Activated gamma-delta T cell (primary cell): ENCODE data around the gene FBXO5.
A peak's percentile ranks its signal among the peaks of the same experiment; 100 is the strongest.
"Not testable (repeated sequence)": the region's sequence is repeated elsewhere in the genome, so short reads cannot be mapped to it uniquely, and the experiment has no call there.

ENCODE experiments used
- DNase-seq: peaks from one replicate; lab custom pipeline; 2025; lab: John Stamatoyannopoulos, UW
- total RNA-seq, 2 donors: gene quantifications; one replicate each; lab custom pipeline; 2026; lab: John Stamatoyannopoulos, UW

FBXO5 gene, protein sequence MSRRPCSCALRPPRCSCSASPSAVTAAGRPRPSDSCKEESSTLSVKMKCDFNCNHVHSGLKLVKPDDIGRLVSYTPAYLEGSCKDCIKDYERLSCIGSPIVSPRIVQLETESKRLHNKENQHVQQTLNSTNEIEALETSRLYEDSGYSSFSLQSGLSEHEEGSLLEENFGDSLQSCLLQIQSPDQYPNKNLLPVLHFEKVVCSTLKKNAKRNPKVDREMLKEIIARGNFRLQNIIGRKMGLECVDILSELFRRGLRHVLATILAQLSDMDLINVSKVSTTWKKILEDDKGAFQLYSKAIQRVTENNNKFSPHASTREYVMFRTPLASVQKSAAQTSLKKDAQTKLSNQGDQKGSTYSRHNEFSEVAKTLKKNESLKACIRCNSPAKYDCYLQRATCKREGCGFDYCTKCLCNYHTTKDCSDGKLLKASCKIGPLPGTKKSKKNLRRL
- 15.7 to 17.5 reads per million in 2 donors for total RNA-seq

DNA sequence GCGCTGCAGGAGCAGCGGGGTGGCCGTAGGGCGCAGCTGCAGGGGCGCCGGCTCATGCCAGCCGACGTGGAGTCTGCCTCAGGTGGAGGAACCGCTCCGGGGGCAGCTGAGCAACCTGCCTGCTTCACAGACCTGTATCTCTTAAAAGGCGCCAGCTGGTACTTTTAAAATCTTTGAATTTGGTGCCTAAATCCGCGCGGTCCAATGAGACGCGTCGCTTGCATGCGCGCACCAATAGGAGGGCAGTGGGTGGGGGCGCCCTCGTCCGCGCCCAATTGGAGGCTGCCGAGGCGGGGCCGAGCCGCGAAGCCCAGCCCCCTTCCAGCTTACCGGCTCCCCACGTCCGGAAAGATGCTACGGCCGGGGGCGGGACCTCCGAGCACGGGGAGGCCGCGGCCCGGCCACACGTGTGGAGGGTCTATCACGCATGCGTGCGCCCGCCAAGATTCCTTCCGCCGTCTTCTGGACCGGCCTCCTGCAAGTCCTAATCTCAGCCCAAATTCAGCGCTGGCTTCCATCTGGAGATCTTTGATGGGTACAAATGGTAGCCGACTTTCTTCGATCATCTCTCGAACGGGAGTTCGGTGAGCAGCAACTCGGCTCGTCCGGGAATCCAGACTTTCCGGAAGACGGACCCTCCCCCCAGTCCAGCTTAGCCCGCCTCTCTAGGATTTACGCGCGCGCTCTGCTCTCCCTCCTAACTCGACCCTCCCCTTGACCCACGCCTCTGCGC, at the start of gene FBXO5:
TSS of gene FBXO5 (minus strand) at position 138 of the 733 bp plus-strand sequence. CDS start at position 56, 82 bp downstream.
- peak; percentile 96 for DNase-seq

DNA sequence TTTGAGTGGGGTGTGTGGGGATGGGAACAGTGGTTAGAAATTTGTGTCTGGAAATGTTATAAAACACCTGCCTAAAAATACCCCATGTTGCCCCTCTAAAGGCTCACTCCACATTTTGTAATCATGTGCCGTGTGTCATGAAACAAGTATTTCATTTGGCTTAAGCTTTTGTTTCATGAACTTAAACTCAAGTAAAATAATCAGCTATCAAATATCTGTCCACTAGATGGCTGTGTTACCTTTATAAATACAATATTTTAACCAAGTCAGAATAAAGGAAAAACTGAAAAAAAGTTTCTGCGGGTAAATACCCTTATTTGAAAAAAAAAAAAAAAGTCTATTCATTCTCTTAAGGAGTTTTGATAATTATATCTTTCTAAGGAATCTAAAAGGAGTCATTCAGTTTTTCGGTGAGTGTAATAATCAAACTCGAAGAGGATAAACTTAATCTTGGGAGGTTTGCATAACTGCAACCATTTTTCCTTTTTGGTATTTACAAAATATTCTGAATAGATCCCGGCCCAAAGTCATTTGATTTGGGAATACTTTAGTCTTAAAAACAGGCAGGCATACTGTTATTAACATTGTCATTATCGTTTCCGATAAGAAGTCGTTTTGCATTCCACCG, 49.5 kb upstream of the FBXO5 start:
- DNase-seq = no peak

DNA sequence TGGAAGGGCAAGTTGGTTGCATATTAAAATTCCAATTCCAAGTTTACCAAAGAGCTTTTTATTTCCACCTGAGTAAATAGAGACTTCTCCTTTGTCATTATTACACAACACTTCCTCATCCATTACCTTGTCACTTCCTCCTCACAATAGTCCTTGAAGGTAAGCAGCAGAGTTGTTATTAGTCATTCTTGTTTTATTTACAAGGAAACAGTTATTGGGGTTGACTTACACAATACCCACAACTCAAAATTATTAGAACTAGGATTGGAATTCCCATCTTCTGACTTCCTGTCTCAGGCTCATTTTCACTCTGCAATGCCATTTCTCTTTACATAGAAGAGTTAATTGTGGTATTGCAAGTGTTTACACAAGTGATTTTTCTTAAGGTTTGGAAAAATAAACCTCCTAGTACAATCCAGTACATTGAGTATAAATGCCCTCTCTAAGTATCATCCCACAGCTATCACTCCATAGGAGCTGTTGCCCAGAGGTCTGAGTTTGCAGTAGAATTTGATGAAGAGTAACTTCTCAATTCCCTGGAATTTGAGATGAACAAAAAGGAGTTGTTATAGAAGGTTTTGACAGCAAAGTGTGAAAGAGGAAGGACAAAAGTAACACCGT, 48.6 kb upstream of the FBXO5 start:
- DNase-seq = no peak

DNA sequence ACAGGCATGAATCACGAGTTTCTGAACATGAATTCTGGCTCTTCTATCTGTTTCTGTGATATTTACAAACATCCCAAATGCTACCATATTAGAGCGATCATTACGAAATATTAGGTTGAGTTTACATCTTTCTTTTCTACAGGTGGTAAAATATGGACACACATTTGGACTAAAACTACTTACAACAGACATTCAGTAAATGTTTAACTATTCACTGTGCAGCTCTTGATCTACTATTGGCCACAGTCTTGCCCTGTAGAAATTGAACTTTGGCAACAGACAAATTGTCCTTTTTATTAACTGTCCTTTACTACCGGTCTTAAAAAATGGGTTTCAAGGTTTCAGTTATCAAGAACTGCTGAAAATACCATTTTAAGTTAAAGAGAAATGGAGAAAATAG, 46.1 kb upstream of the FBXO5 start:
- no peak for DNase-seq

DNA sequence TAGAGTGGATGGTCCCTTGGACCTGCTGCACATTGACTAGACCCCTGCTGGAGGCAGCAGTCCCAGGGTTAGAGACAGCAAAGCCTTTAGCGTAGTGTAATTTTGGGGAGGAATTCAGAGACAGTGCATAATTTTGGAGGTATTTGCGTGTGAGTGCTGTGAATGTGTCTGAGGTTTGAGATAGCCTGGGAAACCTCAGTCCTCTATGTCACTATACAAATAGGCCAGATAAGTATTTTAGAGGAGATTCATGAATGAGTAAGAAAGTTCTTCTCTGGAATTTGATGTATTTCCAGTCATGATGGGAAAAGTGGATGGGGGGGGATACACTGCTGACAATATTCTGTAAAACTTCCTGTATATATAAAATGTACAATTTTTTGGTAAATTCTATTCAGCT, 45.4 kb upstream of the FBXO5 start:
- no peak for DNase-seq

DNA sequence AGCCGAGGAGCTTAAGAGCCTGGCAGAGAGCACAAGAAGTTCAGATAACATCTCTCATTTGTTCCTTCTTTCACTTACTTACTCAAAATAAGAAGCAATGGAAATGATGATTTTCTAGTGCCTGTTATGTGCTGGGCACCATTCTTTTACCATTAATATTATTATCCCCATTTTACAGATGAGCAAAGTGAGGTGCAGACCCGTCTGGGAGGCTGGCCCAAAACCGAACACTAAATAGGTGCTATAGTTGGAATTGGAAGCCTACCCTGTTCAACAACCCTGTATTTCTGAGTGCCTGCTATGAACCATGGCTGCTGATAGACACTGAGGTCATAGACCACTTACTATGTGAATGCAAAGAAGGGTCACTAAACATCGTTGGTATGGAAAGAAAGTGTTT, 44.6 kb upstream of the FBXO5 start:
- DNase-seq = no peak

DNA sequence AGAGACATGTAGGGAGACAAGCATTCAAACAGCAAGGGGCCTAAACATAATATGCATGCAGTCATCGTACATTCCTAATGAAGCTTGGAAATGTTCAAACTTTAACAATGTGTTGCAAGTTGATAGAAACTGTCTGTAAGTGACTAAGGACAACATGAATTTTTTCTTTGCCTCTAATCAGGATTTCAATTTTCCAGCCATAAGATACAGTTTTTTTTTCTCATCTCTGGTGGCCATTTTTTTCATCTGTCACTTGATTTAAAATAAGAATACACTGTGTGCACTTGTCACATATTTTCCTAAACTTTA, 41.8 kb upstream of the FBXO5 start:
- DNase-seq = no peak

DNA sequence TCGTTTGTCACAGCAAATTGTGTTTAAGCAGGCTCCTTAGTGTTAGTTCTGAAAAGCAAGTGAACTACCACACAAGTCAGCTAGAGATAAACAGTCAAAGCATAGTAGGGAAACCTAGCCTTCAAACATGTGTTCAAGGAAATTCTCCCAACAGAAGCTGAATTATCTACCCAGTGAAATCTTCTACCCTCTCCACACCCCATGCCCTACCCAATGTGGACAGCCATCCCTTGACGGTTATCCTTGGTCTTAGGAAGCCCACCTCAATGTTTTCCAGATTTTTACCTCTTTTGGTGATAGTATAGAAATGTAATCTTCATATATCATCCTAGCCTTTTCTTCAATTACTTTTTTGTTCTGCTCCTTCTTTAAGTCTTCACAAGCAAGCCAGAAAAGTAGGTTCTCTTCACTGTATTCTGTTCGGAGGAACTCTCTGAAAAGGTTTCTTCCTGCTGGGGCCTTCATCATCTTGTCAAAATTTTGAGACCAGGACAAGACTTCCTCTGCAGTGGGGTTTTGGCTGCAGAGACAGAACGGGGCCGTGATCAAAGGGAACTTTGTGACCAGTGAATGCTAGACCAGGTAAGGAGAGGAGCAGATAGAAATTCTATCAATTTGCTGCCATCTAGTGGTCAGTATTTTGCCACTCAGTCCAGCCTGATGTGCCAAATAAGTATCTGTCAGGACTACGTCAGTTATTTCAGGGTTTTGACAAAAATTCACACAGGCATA, 41.3 kb upstream of the FBXO5 start:
- DNase-seq = no peak

DNA sequence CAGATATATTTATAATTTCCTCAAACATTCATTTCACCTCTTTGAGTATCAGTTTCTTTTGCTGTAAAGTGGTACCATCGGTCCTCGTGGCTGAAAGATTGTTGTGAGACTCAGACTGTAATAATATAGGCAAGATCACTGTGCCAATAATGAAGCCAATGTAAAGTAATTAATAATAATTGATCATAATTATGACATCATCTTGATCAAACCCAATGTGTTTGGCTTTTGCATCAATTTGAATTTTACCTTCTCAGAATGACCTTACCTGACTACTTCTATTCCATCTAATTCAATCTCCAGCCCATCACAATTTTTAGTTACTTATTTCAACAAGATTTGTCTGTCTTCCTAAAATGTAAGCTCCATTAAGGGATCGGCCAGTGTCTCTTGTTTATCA, 35.5 kb upstream of the FBXO5 start:
- no peak for DNase-seq

DNA sequence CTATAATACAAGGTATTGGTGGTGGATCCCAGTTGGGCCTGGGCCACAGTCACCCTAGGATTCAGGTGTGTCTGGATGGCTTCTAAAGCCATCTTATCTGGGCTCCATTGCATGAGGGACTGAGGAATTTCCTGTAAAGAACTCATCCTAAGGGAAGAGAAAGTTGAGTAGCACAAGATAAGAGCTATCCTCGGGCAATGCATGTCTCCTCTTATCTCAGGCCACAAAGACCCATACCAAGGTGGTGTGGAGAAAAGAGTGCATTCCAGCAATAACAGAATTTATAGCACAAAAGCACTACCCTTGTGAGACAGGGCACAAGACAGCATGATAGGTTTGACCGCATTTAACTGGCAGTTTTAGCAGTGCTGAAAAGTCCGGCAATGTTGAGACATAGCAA, 34.0 kb upstream of the FBXO5 start:
- no peak for DNase-seq

DNA sequence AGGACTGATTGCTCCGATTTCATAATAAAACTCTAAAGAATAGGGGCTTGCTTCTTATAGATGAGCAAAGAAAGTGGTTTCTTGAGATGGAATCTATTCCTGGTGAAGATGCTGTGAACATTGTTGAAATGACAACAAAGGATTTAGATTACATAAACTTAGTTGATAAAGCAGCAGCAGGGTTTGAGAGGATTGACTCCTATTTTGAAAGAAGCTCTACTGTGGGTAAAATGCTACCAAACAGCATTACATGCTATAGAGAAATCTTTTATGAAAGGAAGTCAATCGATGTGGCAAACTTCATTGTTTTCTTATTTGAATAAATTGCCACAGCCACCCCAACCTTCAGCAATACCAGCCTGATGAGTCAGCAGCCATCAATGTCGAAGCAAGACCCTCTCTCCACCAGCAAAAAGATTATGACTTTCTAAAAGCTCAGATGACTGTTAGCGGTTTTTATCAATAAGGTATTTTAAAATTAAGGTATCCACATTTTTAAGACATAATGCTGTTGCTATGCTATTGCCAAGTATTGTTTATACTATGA, 32.3 kb upstream of the FBXO5 start:
- no peak for DNase-seq

DNA sequence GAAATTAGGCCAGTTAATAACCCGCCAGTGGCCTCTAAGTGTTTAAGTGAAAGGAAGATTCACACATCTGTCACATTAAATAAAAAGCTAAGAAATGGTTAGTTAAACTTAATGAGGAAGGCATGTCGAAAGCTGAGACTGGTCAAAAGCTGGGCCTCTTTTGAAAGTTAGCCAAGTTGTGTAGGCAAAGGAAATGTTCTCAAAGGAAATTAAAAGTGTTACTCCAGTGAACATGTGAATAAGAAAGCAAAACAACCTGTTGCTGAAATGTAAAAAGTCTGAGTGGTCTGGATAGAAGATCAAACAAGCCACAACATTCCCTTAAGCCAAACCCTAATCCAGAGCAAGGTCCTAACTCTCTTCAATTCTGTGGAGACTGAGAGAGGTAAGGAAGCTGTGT, 30.6 kb upstream of the FBXO5 start:
- DNase-seq = no peak

DNA sequence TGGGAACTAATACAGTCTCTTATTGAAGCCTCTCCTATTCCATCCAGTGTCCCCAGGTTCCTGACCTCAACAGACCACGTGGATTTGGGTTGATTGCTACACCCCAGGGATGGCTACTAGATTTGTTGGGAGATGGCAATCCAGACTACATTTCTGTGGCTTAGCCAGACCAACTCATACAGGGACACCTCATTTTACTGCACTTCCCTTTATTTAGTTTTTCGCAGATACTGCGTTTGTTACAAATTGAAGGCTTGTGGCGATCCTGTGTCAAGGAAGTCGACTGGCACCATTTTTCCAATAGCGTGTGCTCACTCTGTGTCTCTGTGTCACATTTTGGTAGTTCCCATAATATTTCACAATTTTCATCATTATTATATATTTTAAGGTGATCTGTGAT, 30.0 kb upstream of the FBXO5 start:
- DNase-seq = no peak

DNA sequence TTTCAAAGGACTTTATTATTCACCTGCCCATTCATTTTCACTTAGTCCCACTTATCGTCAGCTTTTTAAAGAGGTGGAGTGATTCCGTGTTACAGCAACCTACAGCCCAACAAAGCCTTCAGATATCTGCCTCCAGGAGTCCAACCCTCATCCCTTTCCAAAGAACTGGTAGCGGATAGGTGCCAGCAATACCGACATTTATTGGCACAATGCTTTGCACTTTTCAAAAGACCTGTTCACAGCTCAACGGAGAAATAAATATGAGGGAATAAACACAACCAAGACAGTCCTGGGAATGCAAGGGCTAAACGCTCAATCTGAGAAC, 20.5 kb upstream of the FBXO5 start:
- no peak for DNase-seq

DNA sequence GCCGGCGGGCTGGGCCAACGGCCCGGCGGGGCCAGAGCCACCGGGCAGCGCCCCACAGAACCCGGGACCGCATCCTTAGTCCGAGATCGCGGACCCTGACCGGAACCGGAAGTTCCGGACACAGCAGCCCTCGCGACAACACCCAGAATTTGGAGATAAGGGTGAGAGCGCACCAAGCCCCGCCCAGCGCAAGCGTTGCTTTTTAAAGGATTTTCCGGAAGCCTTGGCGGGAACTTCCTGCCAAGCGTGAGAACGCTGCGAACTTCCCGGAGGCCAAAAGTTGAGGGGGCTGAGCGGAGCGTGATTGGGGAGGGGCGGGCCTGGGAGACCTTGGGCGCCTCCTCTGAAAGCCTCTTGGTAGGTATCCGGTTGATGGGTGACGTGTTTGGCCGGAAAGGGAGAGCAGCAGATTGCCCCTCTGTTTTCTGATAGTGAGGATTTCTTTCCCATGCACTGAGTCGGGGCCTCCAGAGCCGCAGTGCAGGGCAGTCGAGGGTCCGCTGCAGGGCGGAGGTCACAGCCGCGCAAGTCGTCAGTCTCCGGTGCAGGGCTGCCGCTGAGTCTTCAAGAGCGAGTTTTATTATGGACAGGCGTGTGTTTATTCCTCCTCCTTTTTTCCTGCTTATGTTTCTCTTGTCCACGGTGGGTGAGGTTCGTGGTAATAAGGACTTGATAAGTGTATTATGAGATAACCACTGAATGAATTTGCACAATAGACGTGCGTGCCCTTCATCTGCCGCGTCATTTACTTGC, 19.9 kb upstream of the FBXO5 start, which contains the start of gene MTRF1L:
TSS of gene MTRF1L (minus strand) at position 97 of the 753 bp plus-strand sequence. CDS start at position 73, 24 bp downstream.
- peak; percentile 54 for DNase-seq

DNA sequence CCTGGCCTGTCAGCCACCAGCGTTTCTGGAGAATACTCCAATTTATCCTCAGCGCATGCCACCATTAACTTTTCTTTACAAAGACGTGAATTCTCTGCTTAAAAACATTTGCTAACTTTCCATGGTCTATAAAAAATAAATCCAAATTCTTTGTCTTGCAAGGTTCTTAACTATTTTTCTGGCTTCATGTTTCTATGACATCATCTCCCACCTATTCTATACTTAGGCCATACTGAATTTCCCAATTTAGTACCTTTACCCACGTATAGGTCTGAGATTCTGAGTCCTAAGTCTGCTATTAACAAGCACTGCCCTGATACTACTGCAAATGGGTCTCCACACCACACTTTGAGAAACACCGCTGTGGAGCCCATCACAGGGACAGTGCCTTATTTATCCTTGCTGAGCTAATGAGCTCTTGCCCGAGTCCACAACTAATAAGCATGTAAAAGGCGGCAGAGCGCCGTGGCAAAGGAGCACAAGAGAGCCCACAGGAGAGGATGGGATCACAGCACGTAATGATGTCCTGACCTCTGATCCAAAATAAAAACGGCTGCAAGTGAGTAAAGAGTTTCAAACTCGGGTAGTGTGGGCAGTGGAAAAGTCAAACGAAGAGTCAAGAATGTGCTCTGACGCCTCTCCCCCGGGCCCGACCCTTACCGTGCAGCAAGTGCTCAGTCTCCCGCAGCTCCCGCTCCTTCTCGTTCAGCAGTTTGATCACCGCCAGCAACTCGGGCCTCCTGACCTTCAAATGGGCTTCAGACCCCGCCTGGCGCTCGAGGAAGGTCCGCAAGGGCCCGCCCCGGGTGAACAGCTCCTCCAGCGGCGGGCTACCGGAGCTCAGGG, 19.1 kb upstream of the FBXO5 start:
- DNase-seq = no peak

DNA sequence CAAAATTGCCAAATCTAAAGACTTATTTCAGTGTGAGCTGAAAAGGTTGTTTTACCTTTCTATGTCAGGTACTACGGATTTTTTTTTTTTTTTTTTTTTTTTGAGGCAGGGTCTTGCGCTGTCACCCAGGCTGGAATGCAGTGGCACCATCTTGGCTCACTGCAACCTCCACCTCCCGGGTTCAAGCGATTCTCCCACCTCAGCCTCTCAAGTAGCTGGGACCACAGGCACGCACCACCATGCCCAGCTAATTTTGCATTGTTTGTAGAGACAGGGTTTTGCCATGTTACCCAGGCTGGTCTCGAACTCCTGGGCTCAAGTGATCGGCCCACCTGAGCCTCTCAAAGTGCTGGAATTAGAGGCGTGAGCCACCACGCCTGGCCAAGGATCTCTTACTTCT, 17.9 kb upstream of the FBXO5 start:
- DNase-seq = not testable (repeated sequence)

DNA sequence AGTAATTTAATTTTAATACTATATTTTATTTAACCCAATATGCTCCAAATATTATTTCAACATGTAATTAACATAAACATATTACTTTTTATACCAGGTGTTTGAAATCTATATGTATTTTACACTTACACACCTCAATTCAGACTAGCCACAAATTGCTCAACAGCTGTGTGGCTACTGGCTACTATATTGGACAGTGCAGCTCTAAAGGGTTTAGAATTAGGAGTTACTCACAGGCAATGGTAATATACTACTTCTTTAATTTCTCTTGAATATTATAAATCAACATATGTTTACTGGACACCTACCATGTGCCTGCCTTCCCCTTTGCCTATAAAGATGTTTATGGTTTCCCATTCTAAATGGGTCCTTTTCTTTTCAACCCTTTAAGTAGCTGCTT, 17.4 kb upstream of the FBXO5 start:
- DNase-seq = no peak

DNA sequence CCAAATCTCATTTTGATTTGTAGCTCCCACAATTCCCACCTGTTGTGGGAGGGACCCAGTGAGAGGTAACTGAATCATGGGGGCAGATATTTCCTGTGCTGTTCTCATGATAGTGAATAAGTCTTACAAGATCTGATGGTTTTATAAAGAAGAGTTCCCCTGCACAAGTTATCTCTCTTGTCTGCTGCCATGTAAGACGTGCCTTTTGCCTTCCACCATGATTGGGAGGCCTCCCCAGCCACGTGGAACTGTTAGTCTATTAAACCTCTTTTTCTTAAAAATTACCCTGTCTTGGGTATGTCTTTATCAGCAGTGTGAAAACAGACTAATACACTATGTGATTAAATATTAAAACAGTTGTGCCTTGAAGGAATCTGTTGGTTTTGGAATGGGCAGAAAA, 16.7 kb upstream of the FBXO5 start:
- not testable (repeated sequence) for DNase-seq

DNA sequence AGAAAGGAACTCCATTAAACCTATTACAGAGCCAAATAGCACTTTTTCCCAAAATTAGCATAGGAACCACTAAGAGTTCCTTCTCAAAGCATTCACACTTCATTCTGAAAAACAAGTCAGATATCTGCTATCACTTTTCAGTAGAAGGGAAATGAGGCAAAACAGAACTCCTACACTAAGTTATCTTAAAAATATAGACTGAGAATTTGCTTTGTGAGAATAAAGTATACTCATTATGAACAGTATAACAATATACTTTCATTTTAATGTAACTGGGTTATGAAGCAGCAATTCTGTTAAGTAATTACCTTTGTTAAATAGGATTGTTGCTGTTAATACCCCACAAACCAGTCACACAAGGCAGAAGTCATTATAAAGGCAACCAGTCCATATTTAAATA, 11.0 kb upstream of the FBXO5 start:
- DNase-seq = no peak
